Fibroblast of the aortic adventitia (primary cell): Measurements from ENCODE around the gene ARHGAP26. TPM values are rescaled to one million over a fixed set of nuclear protein-coding genes. Genes with fewer than 3 reads are reported as not detected.

Experiments used
- DNase-seq: peaks from one replicate; pipeline ENCODE4 v3.0.0-alpha.2; 2010; ENCODE audit warnings: low read depth
- H3K4me3 ChIP-seq: 2 replicates; pipeline ENCODE4 v1.5.1; 2011; ENCODE audit warnings: low read depth, mild to moderate bottlenecking, control low read depth, low read length, moderate library complexity
- total RNA-seq: library from RNA; depleted of rRNA; stranded (reverse); fragments of >200 nt; gene quantifications from 2 replicates; pipeline ENCODE4 v1.2.3, GENCODE V29; 2012; ENCODE audit warnings: low replicate concordance
- TF ChIP-seq, protein P1 (sequence below): IDR thresholded peaks from 2 replicates; pipeline ENCODE4 v1.5.1; 2011; ENCODE audit warnings: mild to moderate bottlenecking, low read length, control low read depth, inconsistent platforms; ENCODE audit not compliant: insufficient read depth

ARHGAP26 gene
- total RNA-seq, 1 donor, result 9.0 TPM

DNA sequence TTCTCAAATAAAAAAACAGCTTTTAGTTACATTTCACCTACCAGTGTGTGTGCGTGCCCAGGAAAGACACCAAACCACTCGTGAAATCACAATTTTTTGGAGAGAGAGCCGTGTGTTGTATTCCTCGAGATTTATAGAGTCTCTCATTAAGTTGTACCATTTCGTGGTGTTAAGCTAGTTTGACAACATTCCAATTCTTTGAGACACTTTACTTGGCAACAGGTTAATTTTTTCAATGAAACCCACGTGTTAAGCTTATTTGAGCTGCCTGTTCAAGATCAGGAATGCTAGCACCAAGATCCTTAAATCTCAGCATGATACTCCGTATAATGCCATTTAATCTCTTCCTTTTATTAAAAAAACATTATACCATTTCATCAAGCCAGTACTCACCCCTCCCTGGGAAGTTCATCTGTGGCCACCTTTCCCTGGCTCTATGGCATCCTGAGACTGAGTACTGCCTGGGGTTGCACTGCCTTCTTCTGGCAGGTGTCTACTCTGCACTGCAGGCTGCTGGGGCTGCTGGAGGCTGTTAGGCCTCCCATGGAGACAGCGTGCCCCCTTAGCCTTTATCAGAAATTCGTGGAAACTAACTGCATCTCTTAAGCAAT is 143.7 kb downstream of the ARHGAP26 start:
- no peak overlapping the region for H3K4me3 ChIP-seq
- no peak for DNase-seq
- TF ChIP-seq, protein P1, sequence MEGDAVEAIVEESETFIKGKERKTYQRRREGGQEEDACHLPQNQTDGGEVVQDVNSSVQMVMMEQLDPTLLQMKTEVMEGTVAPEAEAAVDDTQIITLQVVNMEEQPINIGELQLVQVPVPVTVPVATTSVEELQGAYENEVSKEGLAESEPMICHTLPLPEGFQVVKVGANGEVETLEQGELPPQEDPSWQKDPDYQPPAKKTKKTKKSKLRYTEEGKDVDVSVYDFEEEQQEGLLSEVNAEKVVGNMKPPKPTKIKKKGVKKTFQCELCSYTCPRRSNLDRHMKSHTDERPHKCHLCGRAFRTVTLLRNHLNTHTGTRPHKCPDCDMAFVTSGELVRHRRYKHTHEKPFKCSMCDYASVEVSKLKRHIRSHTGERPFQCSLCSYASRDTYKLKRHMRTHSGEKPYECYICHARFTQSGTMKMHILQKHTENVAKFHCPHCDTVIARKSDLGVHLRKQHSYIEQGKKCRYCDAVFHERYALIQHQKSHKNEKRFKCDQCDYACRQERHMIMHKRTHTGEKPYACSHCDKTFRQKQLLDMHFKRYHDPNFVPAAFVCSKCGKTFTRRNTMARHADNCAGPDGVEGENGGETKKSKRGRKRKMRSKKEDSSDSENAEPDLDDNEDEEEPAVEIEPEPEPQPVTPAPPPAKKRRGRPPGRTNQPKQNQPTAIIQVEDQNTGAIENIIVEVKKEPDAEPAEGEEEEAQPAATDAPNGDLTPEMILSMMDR, result no peak

DNA sequence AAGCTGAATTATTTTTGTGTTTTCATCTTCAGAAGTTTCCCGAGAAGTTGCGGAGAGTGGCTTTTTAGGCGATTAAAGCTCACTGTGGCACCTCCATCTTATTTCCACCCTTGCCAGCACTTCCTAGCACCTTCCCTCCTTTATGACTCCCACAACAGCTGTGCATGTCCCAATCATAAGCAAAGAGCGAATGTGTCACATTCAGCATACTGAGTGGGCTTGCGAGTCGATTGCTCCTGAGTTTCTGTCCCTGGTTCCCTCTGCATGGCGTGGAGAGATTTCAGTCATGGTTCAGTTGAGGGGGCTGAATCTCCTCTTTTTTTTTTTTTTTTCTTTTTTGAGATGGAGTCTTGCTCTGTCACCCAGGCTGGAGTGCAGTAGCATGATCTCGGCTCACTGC is 144.9 kb downstream of the ARHGAP26 start:
- TF ChIP-seq, protein P1, result no peak
- H3K4me3 ChIP-seq, result no peak overlapping the region

GRCh38 chr5:142915813-142916424 is 145.7 kb downstream of the ARHGAP26 start:
- no peak for DNase-seq
- TF ChIP-seq, protein P1, result peak; percentile 56
- H3K4me3 ChIP-seq, result no peak overlapping the region

More for the DNA sequence above, 144.9 kb downstream of the ARHGAP26 start:
- DNase-seq, result no peak

- H3K4me3 ChIP-seq, result no peak overlapping the region
- DNase-seq, result no peak
- TF ChIP-seq, protein P1, result no peak
Observed at GRCh38 chr5:142918959-142919635, 148.9 kb downstream of the ARHGAP26 start.

- no peak overlapping the region for H3K4me3 ChIP-seq
- TF ChIP-seq, protein P1, result no peak
- DNase-seq, result no peak
Observed at GRCh38 chr5:142920849-142921612, 150.9 kb downstream of the ARHGAP26 start.

DNA sequence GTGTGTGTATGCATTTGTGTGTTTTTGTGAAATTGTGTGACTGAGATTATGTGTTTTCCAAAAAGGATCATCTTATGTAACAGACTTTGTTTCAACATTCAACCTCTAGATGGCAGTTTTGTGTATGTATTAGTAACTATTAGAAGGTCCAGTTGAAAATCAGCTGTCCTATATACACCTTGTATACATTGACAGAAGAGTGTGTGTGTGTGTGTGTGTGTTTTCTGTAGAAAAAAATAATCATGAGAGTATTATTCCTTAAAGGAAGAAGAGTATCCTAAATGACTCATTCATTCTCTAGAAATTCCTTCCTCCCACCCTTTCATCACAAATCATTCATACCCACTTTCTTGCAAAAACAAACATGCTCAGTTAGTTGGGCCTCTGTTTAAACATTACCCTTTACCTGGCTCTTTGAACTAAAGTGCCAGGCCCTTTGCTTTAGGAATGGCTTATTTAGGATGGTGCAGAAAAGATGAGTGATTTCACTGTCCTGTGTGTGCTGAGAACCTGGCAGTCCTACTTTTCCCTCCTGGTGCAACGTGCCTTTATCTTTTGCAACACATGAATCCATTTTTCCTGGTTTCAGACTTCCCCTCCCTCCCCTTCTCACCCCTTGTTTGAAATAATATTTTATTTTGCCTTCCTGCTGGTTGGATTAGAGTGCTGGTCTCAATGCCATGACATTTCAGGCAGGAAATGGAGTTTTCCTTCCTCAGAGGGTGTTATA is 152.2 kb downstream of the ARHGAP26 start:
- peak; percentile 76 for DNase-seq
- TF ChIP-seq, protein P1, result peak; percentile 36
- H3K4me3 ChIP-seq, result no peak overlapping the region
